T-helper 2 cell treated with Interferon-gamma antibody and Interleukin-4, amounts not matched to agents 5 μg/mL and 100 μg/mL, for 36 hours (primary cell): ENCODE measurements around the gene SCIN.
"Not testable (repeated sequence)": the region's sequence is repeated elsewhere in the genome, so short reads cannot be mapped to it uniquely, and the experiment has no call there.

Experiments used
- DNase-seq: peaks from one replicate; pipeline ENCODE4 v3.0.0; 2021; ENCODE audit warnings: low spot score
- H3K27ac Mint-ChIP-seq: one replicate; pipeline ENCODE4 v1.8.0; 2021; ENCODE audit warnings: mild to moderate bottlenecking, mixed read lengths
- H3K27me3 Mint-ChIP-seq: one replicate; pipeline ENCODE4 v1.8.0; 2021; ENCODE audit warnings: low read depth, mixed read lengths
- H3K36me3 Mint-ChIP-seq: one replicate; pipeline ENCODE4 v1.8.0; 2021; ENCODE audit warnings: low read depth, mixed read lengths
- H3K4me1 Mint-ChIP-seq: one replicate; pipeline ENCODE4 v1.8.0; 2021; ENCODE audit warnings: low read depth, mixed read lengths
- H3K4me3 Mint-ChIP-seq: one replicate; pipeline ENCODE4 v1.8.0; 2022; ENCODE audit warnings: mild to moderate bottlenecking, moderate library complexity, mixed read lengths
- H3K9me3 Mint-ChIP-seq: one replicate; pipeline ENCODE4 v1.8.0; 2021; ENCODE audit warnings: mixed read lengths

Gene SCIN

GRCh38 chr7:12687718-12688171 is 117.2 kb downstream of the SCIN start:
- peak overlapping the region; percentile 96 for H3K4me3 Mint-ChIP-seq
- peak overlapping the region; percentile 97 for H3K27ac Mint-ChIP-seq
- no peak for DNase-seq
- peaks cover 36% of the 10 kb centered on the region for H3K4me1 Mint-ChIP-seq
- H3K27me3 Mint-ChIP-seq: peaks cover 5% of the 10 kb centered on the region
- H3K36me3 Mint-ChIP-seq: peaks cover 11% of the 10 kb centered on the region
- no peaks in the 10 kb centered on the region for H3K9me3 Mint-ChIP-seq

- not testable (repeated sequence) for H3K27me3 Mint-ChIP-seq, H3K27ac Mint-ChIP-seq, H3K9me3 Mint-ChIP-seq, DNase-seq
- Mint-ChIP-seq H3K36me3 (peaks cover 11% of the 10 kb centered on the region), H3K4me1 (peaks cover 41% of the 10 kb centered on the region), H3K4me3 (peak overlapping the region; percentile 96)
Measured at GRCh38 chr7:12688485-12689170, 118.1 kb downstream of the SCIN start.

- Mint-ChIP-seq H3K27me3 (peaks cover 5% of the 10 kb centered on the region), H3K27ac (no peak overlapping the region), H3K9me3 (no peaks in the 10 kb centered on the region), H3K36me3 (peaks cover 11% of the 10 kb centered on the region), H3K4me1 (peaks cover 43% of the 10 kb centered on the region), H3K4me3 (peak overlapping the region; percentile 96)
- no peak for DNase-seq
Measured at GRCh38 chr7:12689451-12689850, 118.9 kb downstream of the SCIN start.

GRCh38 chr7:12690041-12690878 is 119.7 kb downstream of the SCIN start:
- Mint-ChIP-seq H3K27ac (no peak overlapping the region), H3K4me3 (peak overlapping the region; percentile 96)

GRCh38 chr7:12691388-12691787 is 120.9 kb downstream of the SCIN start:
- not testable (repeated sequence) for H3K27ac Mint-ChIP-seq, H3K27me3 Mint-ChIP-seq, DNase-seq, H3K9me3 Mint-ChIP-seq, H3K4me3 Mint-ChIP-seq
- H3K36me3 Mint-ChIP-seq: peaks cover 11% of the 10 kb centered on the region
- peaks cover 40% of the 10 kb centered on the region for H3K4me1 Mint-ChIP-seq

More at GRCh38 chr7:12690041-12690878, 119.7 kb downstream of the SCIN start:
- no peak for DNase-seq
- H3K9me3 Mint-ChIP-seq: no peaks in the 10 kb centered on the region
- peaks cover 46% of the 10 kb centered on the region for H3K4me1 Mint-ChIP-seq
- H3K27me3 Mint-ChIP-seq: peaks cover 5% of the 10 kb centered on the region
- H3K36me3 Mint-ChIP-seq: peaks cover 11% of the 10 kb centered on the region

GRCh38 chr7:12692035-12692434 is 121.5 kb downstream of the SCIN start:
- no peak overlapping the region for H3K27ac Mint-ChIP-seq
- no peak overlapping the region for H3K4me3 Mint-ChIP-seq
- no peaks in the 10 kb centered on the region for H3K27me3 Mint-ChIP-seq
- H3K4me1 Mint-ChIP-seq: peaks cover 39% of the 10 kb centered on the region
- no peaks in the 10 kb centered on the region for H3K9me3 Mint-ChIP-seq
- no peak for DNase-seq
- peaks cover 11% of the 10 kb centered on the region for H3K36me3 Mint-ChIP-seq

- H3K4me1 Mint-ChIP-seq: peaks cover 39% of the 10 kb centered on the region
- peak overlapping the region; percentile 1 for H3K4me3 Mint-ChIP-seq
- H3K36me3 Mint-ChIP-seq: peaks cover 9% of the 10 kb centered on the region
- no peak for DNase-seq
- no peaks in the 10 kb centered on the region for H3K27me3 Mint-ChIP-seq
- peak overlapping the region; percentile 32 for H3K27ac Mint-ChIP-seq
- H3K9me3 Mint-ChIP-seq: no peaks in the 10 kb centered on the region
Measured at GRCh38 chr7:12692479-12693259, 122.1 kb downstream of the SCIN start.

GRCh38 chr7:12694817-12695216 is 124.3 kb downstream of the SCIN start:
- peaks cover 23% of the 10 kb centered on the region for H3K4me1 Mint-ChIP-seq
- H3K4me3 Mint-ChIP-seq: no peak overlapping the region
- H3K36me3 Mint-ChIP-seq: peaks cover 3% of the 10 kb centered on the region
- no peak for DNase-seq
- H3K27ac Mint-ChIP-seq: no peak overlapping the region
- no peaks in the 10 kb centered on the region for H3K27me3 Mint-ChIP-seq
- no peaks in the 10 kb centered on the region for H3K9me3 Mint-ChIP-seq

GRCh38 chr7:12695965-12696364 is 125.4 kb downstream of the SCIN start:
- no peak overlapping the region for H3K4me3 Mint-ChIP-seq
- no peak for DNase-seq
- H3K4me1 Mint-ChIP-seq: peaks cover 21% of the 10 kb centered on the region
- H3K27me3 Mint-ChIP-seq: no peaks in the 10 kb centered on the region
- H3K27ac Mint-ChIP-seq: no peak overlapping the region
- peaks cover 2% of the 10 kb centered on the region for H3K36me3 Mint-ChIP-seq
- no peaks in the 10 kb centered on the region for H3K9me3 Mint-ChIP-seq

- Mint-ChIP-seq H3K27ac (no peak overlapping the region), H3K36me3 (no peaks in the 10 kb centered on the region), H3K27me3 (no peaks in the 10 kb centered on the region), H3K4me1 (peaks cover 7% of the 10 kb centered on the region), H3K9me3 (peaks cover 8% of the 10 kb centered on the region), H3K4me3 (no peak overlapping the region)
- DNase-seq: no peak
Measured at GRCh38 chr7:12699299-12699698, 128.8 kb downstream of the SCIN start.

- Mint-ChIP-seq H3K36me3 (no peaks in the 10 kb centered on the region), H3K4me3 (no peak overlapping the region), H3K27me3 (no peaks in the 10 kb centered on the region), H3K27ac (no peak overlapping the region), H3K9me3 (peaks cover 8% of the 10 kb centered on the region), H3K4me1 (peaks cover 2% of the 10 kb centered on the region)
- no peak for DNase-seq
Measured at GRCh38 chr7:12701433-12701832, 130.9 kb downstream of the SCIN start.

- Mint-ChIP-seq H3K27me3 (no peaks in the 10 kb centered on the region), H3K4me3 (no peak overlapping the region), H3K36me3 (no peaks in the 10 kb centered on the region), H3K4me1 (peaks cover 4% of the 10 kb centered on the region), H3K9me3 (peaks cover 8% of the 10 kb centered on the region), H3K27ac (no peak overlapping the region)
- DNase-seq: no peak
Measured at GRCh38 chr7:12703881-12704280, 133.4 kb downstream of the SCIN start.

- Mint-ChIP-seq H3K27me3 (no peaks in the 10 kb centered on the region), H3K4me3 (no peak overlapping the region), H3K9me3 (peaks cover 8% of the 10 kb centered on the region), H3K36me3 (no peaks in the 10 kb centered on the region), H3K4me1 (peaks cover 4% of the 10 kb centered on the region), H3K27ac (no peak overlapping the region)
- no peak for DNase-seq
Measured at GRCh38 chr7:12705878-12706277, 135.4 kb downstream of the SCIN start.
